GM18499 (cell line): ENCODE data around the gene FAM174C.
"Not testable (repeated sequence)": the region's sequence is repeated elsewhere in the genome, so short reads cannot be mapped to it uniquely, and the experiment has no call there.

Source experiments
- ATAC-seq: cut with Tn5 transposase; IDR thresholded peaks from one replicate; pipeline ENCODE4 v1.9.1; 2021; ENCODE audit warnings: moderate number of reproducible peaks; ENCODE audit not compliant: insufficient read depth, unreplicated experiment

FAM174C gene

GRCh38 chr19:1237027-1237659, 38.2 kb upstream of the FAM174C start:
- no peak for ATAC-seq

- no peak for ATAC-seq
Measured at GRCh38 chr19:1237754-1238368, 37.5 kb upstream of the FAM174C start, which contains the start of gene CBARP. Gene CBARP, minus strand, starts transcription at chr19:1238005. Its CDS starts 1,905 bp downstream, at chr19:1236100.

GRCh38 chr19:1238369-1239303, 36.7 kb upstream of the FAM174C start:
- ATAC-seq, result no peak

- no peak for ATAC-seq
Measured at GRCh38 chr19:1239420-1239795, 35.9 kb upstream of the FAM174C start.

- no peak for ATAC-seq
Measured at GRCh38 chr19:1239796-1240737, 35.3 kb upstream of the FAM174C start.

- no peak for ATAC-seq
Measured at GRCh38 chr19:1240925-1241324, 34.4 kb upstream of the FAM174C start.

GRCh38 chr19:1241417-1242095, 33.8 kb upstream of the FAM174C start, which contains the start of gene ATP5F1D:
Gene ATP5F1D, plus strand, starts transcription at chr19:1241751. Its CDS starts 100 bp downstream, at chr19:1241851.
- no peak for ATAC-seq

- no peak for ATAC-seq
Measured at GRCh38 chr19:1243768-1244692, 31.3 kb upstream of the FAM174C start.

- no peak for ATAC-seq
Measured at GRCh38 chr19:1244693-1245451, 30.5 kb upstream of the FAM174C start.

GRCh38 chr19:1245494-1246264, 29.7 kb upstream of the FAM174C start:
- ATAC-seq, result no peak

- ATAC-seq, result not testable (repeated sequence)
Measured at GRCh38 chr19:1246265-1247087, 28.9 kb upstream of the FAM174C start.

- ATAC-seq, result no peak
Measured at GRCh38 chr19:1247748-1248138, 27.6 kb upstream of the FAM174C start.

- ATAC-seq, result no peak
Measured at GRCh38 chr19:1248139-1248785, 27.1 kb upstream of the FAM174C start, which contains the start of gene MIDN. Gene MIDN, plus strand, starts transcription at chr19:1248583. Its CDS starts 1,714 bp downstream, at chr19:1250297.

- ATAC-seq, result no peak
Measured at GRCh38 chr19:1248786-1249297, 26.5 kb upstream of the FAM174C start.

- ATAC-seq, result no peak
Measured at GRCh38 chr19:1249298-1249989, 25.9 kb upstream of the FAM174C start.
